WTC11 (cell line): ENCODE data around the gene EDDM13. TPM values are rescaled to one million over a fixed set of nuclear protein-coding genes. Genes with fewer than 3 reads are reported as not detected.

ENCODE experiments used
- ATAC-seq: fragments of 200-7000 bp; cut with Tn5 transposase; 2 replicates; pipeline ENCODE4 v1.10.0; 2021; ENCODE audit warnings: mild to moderate bottlenecking, moderate library complexity
- CTCF ChIA-PET: fragments of 300-600 bp; sonication (Branson Sonifier 250); formaldehyde crosslinking; loops from one replicate; lab custom pipeline; 2021; ENCODE audit warnings: antibody characterized with exemption; lab: Charles Lee
- POLR2A ChIA-PET: fragments of 350-600 bp; sonication (Branson Sonifier 250); formaldehyde crosslinking; loops from one replicate; lab custom pipeline; 2021; ENCODE audit warnings: antibody characterized with exemption; lab: Charles Lee
- DNase-seq: peaks from one replicate; pipeline ENCODE4 v3.0.0; 2021; ENCODE audit warnings: low spot score
- H3K27ac Mint-ChIP-seq: 2 replicates; pipeline ENCODE4 v1.8.0; 2021; ENCODE audit warnings: mixed read lengths
- H3K27me3 Mint-ChIP-seq: 2 replicates; pipeline ENCODE4 v1.8.0; 2021; ENCODE audit warnings: low read depth, mild to moderate bottlenecking, moderate library complexity, mixed read lengths
- H3K36me3 Mint-ChIP-seq: 2 replicates; pipeline ENCODE4 v1.8.0; 2021; ENCODE audit warnings: mixed read lengths
- H3K4me1 Mint-ChIP-seq: 2 replicates; pipeline ENCODE4 v1.8.0; 2022; ENCODE audit warnings: mixed read lengths
- H3K4me3 Mint-ChIP-seq: 2 replicates; pipeline ENCODE4 v1.8.0; 2021; ENCODE audit warnings: mild to moderate bottlenecking, moderate library complexity, mixed read lengths
- H3K9me3 Mint-ChIP-seq: 2 replicates; pipeline ENCODE4 v1.8.0; 2021; ENCODE audit warnings: mixed read lengths
- AFF4 ChIP-seq: sonication (generic); formaldehyde crosslinking; IDR thresholded peaks from 2 replicates; pipeline ENCODE4 v1.8.1; 2023; ENCODE audit warnings: mild to moderate bottlenecking, missing genetic modification reagents, borderline replicate concordance
- EMX1 ChIP-seq: fragments of 250-450 bp; sonication (Bioruptor Pico); IDR thresholded peaks from 2 replicates; pipeline ENCODE4 v1.8.0; 2021; ENCODE audit warnings: mild to moderate bottlenecking
- JAZF1 ChIP-seq: fragments of 250-450 bp; sonication (Bioruptor Pico); IDR thresholded peaks from 2 replicates; pipeline ENCODE4 v1.9.0; 2021; ENCODE audit warnings: moderate library complexity, mild to moderate bottlenecking, inconsistent platforms
- OVOL2 ChIP-seq: fragments of 250-450 bp; sonication (Bioruptor Pico); IDR thresholded peaks from 2 replicates; pipeline ENCODE4 v1.9.0; 2021; ENCODE audit warnings: mild to moderate bottlenecking, borderline replicate concordance
- PRRX2 ChIP-seq: fragments of 250-450 bp; sonication (Bioruptor Pico); IDR thresholded peaks from 2 replicates; pipeline ENCODE4 v1.8.0; 2021; ENCODE audit warnings: mild to moderate bottlenecking
- RORB ChIP-seq: fragments of 250-450 bp; sonication (Bioruptor Pico); IDR thresholded peaks from 2 replicates; pipeline ENCODE4 v1.9.0; 2021; ENCODE audit warnings: mild to moderate bottlenecking
- TP53 ChIP-seq: sonication (generic); formaldehyde crosslinking; IDR thresholded peaks from 2 replicates; pipeline ENCODE4 v1.8.1; 2023; ENCODE audit warnings: mild to moderate bottlenecking, missing genetic modification reagents
- USF2 ChIP-seq: sonication (generic); formaldehyde crosslinking; IDR thresholded peaks from 2 replicates; pipeline ENCODE4 v1.8.1; 2023; ENCODE audit warnings: mild to moderate bottlenecking, missing genetic modification reagents, moderate library complexity
- ZNF263 ChIP-seq: sonication (generic); formaldehyde crosslinking; IDR thresholded peaks from 2 replicates; pipeline ENCODE4 v1.8.1; 2022; ENCODE audit warnings: low read depth, mild to moderate bottlenecking, moderate library complexity, missing genetic modification reagents
- ZNF425 ChIP-seq: fragments of 250-450 bp; sonication (Bioruptor Pico); conservative IDR thresholded peaks from 2 replicates; pipeline ENCODE4 v1.9.0; 2021; ENCODE audit warnings: mild to moderate bottlenecking
- total RNA-seq: library from RNA; stranded (reverse); gene quantifications from 3 replicates; pipeline ENCODE4 v1.2.3, GENCODE V29; 2021
- TF ChIP-seq, protein P1 (sequence below): sonication (generic); formaldehyde crosslinking; IDR thresholded peaks from 2 replicates; pipeline ENCODE4 v1.8.1; 2022; ENCODE audit warnings: low read depth, mild to moderate bottlenecking, moderate library complexity, missing genetic modification reagents, borderline replicate concordance
- TF ChIP-seq, protein P2 (sequence below): sonication (generic); formaldehyde crosslinking; IDR thresholded peaks from 2 replicates; pipeline ENCODE4 v1.8.0; 2023; ENCODE audit warnings: missing genetic modification reagents
- TF ChIP-seq, protein P3 (sequence below): sonication (generic); formaldehyde crosslinking; IDR thresholded peaks from 2 replicates; pipeline ENCODE4 v1.8.1; 2023; ENCODE audit warnings: mild to moderate bottlenecking, missing genetic modification reagents
- TF ChIP-seq, protein P4 (sequence below): sonication (generic); formaldehyde crosslinking; IDR thresholded peaks from 2 replicates; pipeline ENCODE4 v1.8.1; 2022; ENCODE audit warnings: missing genetic modification reagents, borderline replicate concordance
- TF ChIP-seq, protein P5 (sequence below): sonication (generic); formaldehyde crosslinking; conservative IDR thresholded peaks from 2 replicates; pipeline ENCODE4 v1.8.1; 2022; ENCODE audit warnings: mild to moderate bottlenecking, missing genetic modification reagents
- TF ChIP-seq, protein P6 (sequence below): fragments of 250-450 bp; sonication (Bioruptor Pico); IDR thresholded peaks from 2 replicates; pipeline ENCODE4 v1.9.0; 2021; ENCODE audit warnings: moderate library complexity, mild to moderate bottlenecking, inconsistent platforms, borderline replicate concordance
- TF ChIP-seq, protein P7 (sequence below): sonication (generic); formaldehyde crosslinking; IDR thresholded peaks from 2 replicates; pipeline ENCODE4 v1.8.1; 2023; ENCODE audit warnings: mild to moderate bottlenecking, moderate library complexity, missing genetic modification reagents

Gene EDDM13
- total RNA-seq, 1 experiment from 2014 or later = not detected

GRCh38 chr19:56316728-56317127 lies 44.2 kb downstream of the EDDM13 start (continued):
- TF ChIP-seq, protein P1, sequence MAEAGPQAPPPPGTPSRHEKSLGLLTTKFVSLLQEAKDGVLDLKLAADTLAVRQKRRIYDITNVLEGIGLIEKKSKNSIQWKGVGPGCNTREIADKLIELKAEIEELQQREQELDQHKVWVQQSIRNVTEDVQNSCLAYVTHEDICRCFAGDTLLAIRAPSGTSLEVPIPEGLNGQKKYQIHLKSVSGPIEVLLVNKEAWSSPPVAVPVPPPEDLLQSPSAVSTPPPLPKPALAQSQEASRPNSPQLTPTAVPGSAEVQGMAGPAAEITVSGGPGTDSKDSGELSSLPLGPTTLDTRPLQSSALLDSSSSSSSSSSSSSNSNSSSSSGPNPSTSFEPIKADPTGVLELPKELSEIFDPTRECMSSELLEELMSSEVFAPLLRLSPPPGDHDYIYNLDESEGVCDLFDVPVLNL (CRISPR knock-in tag) = no peak
- TF ChIP-seq, protein P2, sequence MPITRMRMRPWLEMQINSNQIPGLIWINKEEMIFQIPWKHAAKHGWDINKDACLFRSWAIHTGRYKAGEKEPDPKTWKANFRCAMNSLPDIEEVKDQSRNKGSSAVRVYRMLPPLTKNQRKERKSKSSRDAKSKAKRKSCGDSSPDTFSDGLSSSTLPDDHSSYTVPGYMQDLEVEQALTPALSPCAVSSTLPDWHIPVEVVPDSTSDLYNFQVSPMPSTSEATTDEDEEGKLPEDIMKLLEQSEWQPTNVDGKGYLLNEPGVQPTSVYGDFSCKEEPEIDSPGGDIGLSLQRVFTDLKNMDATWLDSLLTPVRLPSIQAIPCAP = no peak
- TF ChIP-seq, protein P3, sequence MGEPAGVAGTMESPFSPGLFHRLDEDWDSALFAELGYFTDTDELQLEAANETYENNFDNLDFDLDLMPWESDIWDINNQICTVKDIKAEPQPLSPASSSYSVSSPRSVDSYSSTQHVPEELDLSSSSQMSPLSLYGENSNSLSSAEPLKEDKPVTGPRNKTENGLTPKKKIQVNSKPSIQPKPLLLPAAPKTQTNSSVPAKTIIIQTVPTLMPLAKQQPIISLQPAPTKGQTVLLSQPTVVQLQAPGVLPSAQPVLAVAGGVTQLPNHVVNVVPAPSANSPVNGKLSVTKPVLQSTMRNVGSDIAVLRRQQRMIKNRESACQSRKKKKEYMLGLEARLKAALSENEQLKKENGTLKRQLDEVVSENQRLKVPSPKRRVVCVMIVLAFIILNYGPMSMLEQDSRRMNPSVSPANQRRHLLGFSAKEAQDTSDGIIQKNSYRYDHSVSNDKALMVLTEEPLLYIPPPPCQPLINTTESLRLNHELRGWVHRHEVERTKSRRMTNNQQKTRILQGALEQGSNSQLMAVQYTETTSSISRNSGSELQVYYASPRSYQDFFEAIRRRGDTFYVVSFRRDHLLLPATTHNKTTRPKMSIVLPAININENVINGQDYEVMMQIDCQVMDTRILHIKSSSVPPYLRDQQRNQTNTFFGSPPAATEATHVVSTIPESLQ (CRISPR knock-in tag) = no peak
- no peak for TF ChIP-seq USF2 (CRISPR knock-in tag)
- no peak for TF ChIP-seq RORB (CRISPR knock-in tag)
- TF ChIP-seq, protein P4, sequence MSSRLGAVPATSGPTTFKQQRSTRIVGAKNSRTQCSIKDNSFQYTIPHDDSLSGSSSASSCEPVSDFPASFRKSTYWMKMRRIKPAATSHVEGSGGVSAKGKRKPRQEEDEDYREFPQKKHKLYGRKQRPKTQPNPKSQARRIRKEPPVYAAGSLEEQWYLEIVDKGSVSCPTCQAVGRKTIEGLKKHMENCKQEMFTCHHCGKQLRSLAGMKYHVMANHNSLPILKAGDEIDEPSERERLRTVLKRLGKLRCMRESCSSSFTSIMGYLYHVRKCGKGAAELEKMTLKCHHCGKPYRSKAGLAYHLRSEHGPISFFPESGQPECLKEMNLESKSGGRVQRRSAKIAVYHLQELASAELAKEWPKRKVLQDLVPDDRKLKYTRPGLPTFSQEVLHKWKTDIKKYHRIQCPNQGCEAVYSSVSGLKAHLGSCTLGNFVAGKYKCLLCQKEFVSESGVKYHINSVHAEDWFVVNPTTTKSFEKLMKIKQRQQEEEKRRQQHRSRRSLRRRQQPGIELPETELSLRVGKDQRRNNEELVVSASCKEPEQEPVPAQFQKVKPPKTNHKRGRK (CRISPR knock-in tag) = no peak
- no peak for TF ChIP-seq OVOL2 (CRISPR knock-in tag)
- TF ChIP-seq ZNF425 (CRISPR knock-in tag) = no peak
- no peak for TF ChIP-seq ZNF263 (CRISPR knock-in tag)
- no peak for TF ChIP-seq EMX1
- TF ChIP-seq, protein P5, sequence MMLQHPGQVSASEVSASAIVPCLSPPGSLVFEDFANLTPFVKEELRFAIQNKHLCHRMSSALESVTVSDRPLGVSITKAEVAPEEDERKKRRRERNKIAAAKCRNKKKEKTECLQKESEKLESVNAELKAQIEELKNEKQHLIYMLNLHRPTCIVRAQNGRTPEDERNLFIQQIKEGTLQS (CRISPR knock-in tag) = no peak
- TF ChIP-seq, protein P6, sequence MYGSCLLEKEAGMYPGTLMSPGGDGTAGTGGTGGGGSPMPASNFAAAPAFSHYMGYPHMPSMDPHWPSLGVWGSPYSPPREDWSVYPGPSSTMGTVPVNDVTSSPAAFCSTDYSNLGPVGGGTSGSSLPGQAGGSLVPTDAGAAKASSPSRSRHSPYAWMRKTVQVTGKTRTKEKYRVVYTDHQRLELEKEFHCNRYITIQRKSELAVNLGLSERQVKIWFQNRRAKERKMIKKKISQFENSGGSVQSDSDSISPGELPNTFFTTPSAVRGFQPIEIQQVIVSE (CRISPR knock-in tag) = no peak
- TF ChIP-seq JAZF1 = no peak
- TF ChIP-seq, all 79 proteins: peak for 0

DNA sequence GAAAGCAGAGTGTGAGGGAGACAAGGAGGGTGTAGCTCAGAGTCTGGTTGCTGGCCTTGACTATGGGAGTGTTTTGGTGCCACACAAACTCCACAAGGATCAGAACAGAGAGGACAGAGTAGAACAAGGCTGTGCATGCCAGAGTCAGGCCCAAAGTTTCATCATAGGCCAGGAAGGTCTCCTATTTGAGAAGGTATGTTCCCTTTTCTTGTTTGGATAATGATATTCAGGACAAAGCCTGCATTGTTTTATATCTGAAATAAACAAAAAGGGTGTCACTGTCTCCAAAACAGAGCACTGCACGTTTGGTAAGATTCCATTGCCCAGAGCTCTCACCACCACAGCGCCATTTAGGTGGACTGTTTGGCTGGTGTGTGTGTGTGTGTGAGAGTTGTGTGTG lies 45.2 kb downstream of the EDDM13 start:
- DNase-seq (no peak), ATAC-seq (no peak)
- H3K9me3 Mint-ChIP-seq = peaks cover 4% of the 10 kb centered on the region; the same call in 1 of the 2 replicates
- ChIA-PET POLR2A (no interaction called here), CTCF (interaction anchor here (0.5 to 1.3 kb wide), 3 partner anchors 8 to 665 kb away, joined by 3 to 9 read pairs (median 4); no protein-coding TSS in a partner anchor)
- no peak overlapping the region for H3K27ac Mint-ChIP-seq
- no peak overlapping the region for H3K4me3 Mint-ChIP-seq
- TF ChIP-seq, protein P7, sequence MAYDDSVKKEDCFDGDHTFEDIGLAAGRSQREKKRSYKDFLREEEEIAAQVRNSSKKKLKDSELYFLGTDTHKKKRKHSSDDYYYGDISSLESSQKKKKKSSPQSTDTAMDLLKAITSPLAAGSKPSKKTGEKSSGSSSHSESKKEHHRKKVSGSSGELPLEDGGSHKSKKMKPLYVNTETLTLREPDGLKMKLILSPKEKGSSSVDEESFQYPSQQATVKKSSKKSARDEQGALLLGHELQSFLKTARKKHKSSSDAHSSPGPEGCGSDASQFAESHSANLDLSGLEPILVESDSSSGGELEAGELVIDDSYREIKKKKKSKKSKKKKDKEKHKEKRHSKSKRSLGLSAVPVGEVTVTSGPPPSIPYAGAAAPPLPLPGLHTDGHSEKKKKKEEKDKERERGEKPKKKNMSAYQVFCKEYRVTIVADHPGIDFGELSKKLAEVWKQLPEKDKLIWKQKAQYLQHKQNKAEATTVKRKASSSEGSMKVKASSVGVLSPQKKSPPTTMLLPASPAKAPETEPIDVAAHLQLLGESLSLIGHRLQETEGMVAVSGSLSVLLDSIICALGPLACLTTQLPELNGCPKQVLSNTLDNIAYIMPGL (CRISPR knock-in tag) = no peak
- TF ChIP-seq TP53 (CRISPR knock-in tag) (no peak), PRRX2 (no peak), AFF4 (CRISPR knock-in tag) (no peak)
- H3K27me3 Mint-ChIP-seq = peaks cover 9% of the 10 kb centered on the region
- H3K4me1 Mint-ChIP-seq = peaks cover 12% of the 10 kb centered on the region
- no peaks in the 10 kb centered on the region for H3K36me3 Mint-ChIP-seq
